ENCODE measurements around the gene CDKL5.

DNA sequence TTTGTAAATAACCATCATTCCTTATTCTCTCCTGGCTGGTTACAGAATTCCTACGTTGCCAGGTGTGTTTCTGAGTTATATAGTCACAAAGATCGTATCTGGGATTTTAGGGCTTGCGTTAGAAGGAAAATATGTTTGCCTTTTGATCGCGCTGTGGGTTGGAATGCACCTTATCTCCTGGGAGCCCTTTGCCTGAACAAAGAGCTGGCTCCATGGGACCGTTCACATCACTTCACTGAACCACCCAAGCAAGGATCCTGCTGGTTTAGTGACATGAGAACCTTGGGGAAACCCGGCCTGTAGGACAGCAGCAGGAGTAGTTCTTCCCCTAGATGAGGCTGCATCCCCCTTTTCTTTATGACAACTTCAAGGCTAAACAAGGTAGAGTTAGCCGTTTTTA, 194.9 kb downstream of the CDKL5 start:
- no peak for TF ChIP-seq CTCF (IDR thresholded peaks at IDR 0.05)
- no peak for TF ChIP-seq POLR2A (IDR thresholded peaks at IDR 0.05)
- TF ChIP-seq POLR2AphosphoS5 (IDR thresholded peaks at IDR 0.05) = no peak
